Measurements from ENCODE around the gene ROM1. TPM values are rescaled to one million over a fixed set of nuclear protein-coding genes. Genes with fewer than 3 reads are reported as not detected.

Gene ROM1
- total RNA-seq, 1 experiment from 2014 or later = 2.7 TPM

GRCh38 chr11:62573592-62574362, 39.3 kb upstream of the ROM1 start, which contains the start of gene EEF1G:
EEF1G (minus strand) TSS chr11:62573891; CDS start chr11:62573842, 49 bp downstream.
- RAD21 ChIA-PET (ENCODE audit: low non-redundant PET in 1 of 2, low total read pairs in 2 of 2, uncharacterized antibody in 2 of 2, unreplicated experiment in 2 of 2) = interaction anchor here (1.0 kb wide), 3 partner anchors 17 to 149 kb away, joined by 3 to 6 read pairs (median 3); partner anchors contain the start of gene TUT1 (in 2 of the 2)
- Histone ChIP-seq H3K9me3 (ENCODE audit: control insufficient read depth in 1 of 2, insufficient read depth in 1 of 2, low read depth in 1 of 2, low read length in 2 of 2) (no peaks in the 10 kb centered on the region), H4K20me1 (ENCODE audit: insufficient read depth) (peaks cover 8% of the 10 kb centered on the region; the same call in 1 of the 2 replicates), H3K36me3 (ENCODE audit: control insufficient read depth in 1 of 2, insufficient read depth in 2 of 2, low read length in 2 of 2) (peaks cover 35 to 61% of the 10 kb centered on the region in 2 experiments), H2AFZ (ENCODE audit: low read depth, low read length, poor library complexity, severe bottlenecking) (no peak within 1 kb of the TSS), H3K4me3 (replicated peaks in 1 of 2; ENCODE audit: low read depth in 1 of 2, low read length in 2 of 2) (peak within 1 kb of the TSS; percentile 76 to 99), H3K4me1 (ENCODE audit: control insufficient read depth in 1 of 2, insufficient read depth in 2 of 2, low read length in 2 of 2) (peaks cover 8 to 30% of the 10 kb centered on the region in 2 experiments), H3K27ac (ENCODE audit: low read depth, low read length) (peak within 1 kb of the TSS; percentile 94), H3K4me2 (ENCODE audit: low read length) (peak within 1 kb of the TSS; percentile 87), H3K9me2 (ENCODE audit: insufficient read depth) (no peaks in the 10 kb centered on the region), H3K79me2 (ENCODE audit: insufficient read depth, low read length) (peaks cover 49% of the 10 kb centered on the region), H3K9ac (ENCODE audit: low read length) (peak within 1 kb of the TSS; percentile 98), H3K27me3 (ENCODE audit: insufficient read depth, low read length) (no peaks in the 10 kb centered on the region)
- no TSS peak for BruUV-seq (replicated peaks)
- ATAC-seq = peak; percentile 95
- intact Hi-C loops (cut with micrococcal nuclease) = no loop called here
- CTCF ChIA-PET = interaction anchor here (0.9 to 1.8 kb wide), 7 partner anchors 13 to 181 kb away, joined by 4 to 18 read pairs (median 5); partner anchors contain the start of gene TUT1
- DNase-seq (ENCODE audit: low read depth, low spot score) = peak; percentile 99
- TF ChIP-seq RAD21 (IDR thresholded peaks at IDR 0.05; ENCODE audit: low read depth) (no peak), ZBTB33 (IDR thresholded peaks at IDR 0.05; ENCODE audit: extremely low read depth, insufficient replicate concordance, low read length) (peak; percentile 83), POLR2A (IDR thresholded peaks at IDR 0.05; ENCODE audit: borderline replicate concordance, extremely low read depth, insufficient read depth, insufficient read length) (peak; percentile 79), CEBPB (IDR thresholded peaks at IDR 0.05; ENCODE audit: low read depth) (no peak), YY1 (IDR thresholded peaks at IDR 0.05; ENCODE audit: extremely low read depth, insufficient replicate concordance, low read depth, low read length) (peak; percentile 92), ZFX (IDR thresholded peaks at IDR 0.05) (peak; percentile 48; the same call in 1 of the 2 replicates), SP1 (IDR thresholded peaks at IDR 0.05; ENCODE audit: low read depth) (peak; percentile 11; the same call in 1 of the 2 replicates), MAX (IDR thresholded peaks at IDR 0.05) (peak; percentile 67; the same call in 1 of the 2 replicates), POLR2AphosphoS5 (IDR thresholded peaks at IDR 0.05; ENCODE audit: low read depth, low read length) (peak; percentile 90), SRF (IDR thresholded peaks at IDR 0.05; ENCODE audit: low read depth) (no peak)
- POLR2A ChIA-PET = interaction anchor here (0.6 to 1.8 kb wide), 34 partner anchors 9 to 282 kb away, joined by 3 to 52 read pairs (median 6); partner anchors contain the start of genes AHNAK, C11orf98, CSKMT and HNRNPUL2
